Spleen (tissue), 11 donors: ENCODE data around the gene CCDC172. TPM values are rescaled to one million over a fixed set of nuclear protein-coding genes. Genes with fewer than 3 reads are reported as not detected.
A peak's percentile ranks its signal among the peaks of the same experiment; 100 is the strongest.

Experiments
- DNase-seq: peaks from one replicate; pipeline ENCODE4 v3.0.0-alpha.2; 2020
- H3K27ac ChIP-seq, 8 donors: fragments of 200-600 bp; sonication (generic) in 7 of 8; 1 replicate in 4 of 8; 2 replicates in 4 of 8; pipeline versions ENCODE4 v1.5.0 to v1.8.0; 2016 to 2021; ENCODE audit warnings: inconsistent platforms in 4 of 8, mild to moderate bottlenecking in 4 of 8, moderate library complexity in 1 of 8
- H3K27me3 ChIP-seq, 7 donors: fragments of 200-600 bp; sonication (generic) in 6 of 7; replicated peaks in 1 of 7; 1 replicate in 4 of 7; 2 replicates in 3 of 7; pipeline versions ENCODE4 v1.5.0 to v1.8.0; 2016 to 2021; ENCODE audit warnings: inconsistent platforms in 3 of 7, mild to moderate bottlenecking in 1 of 7
- H3K36me3 ChIP-seq, 6 donors: fragments of 200-600 bp; sonication (generic) in 5 of 6; 1 replicate in 4 of 6; 2 replicates in 2 of 6; pipeline versions ENCODE4 v1.5.0 to v1.8.0; 2016 to 2021; ENCODE audit warnings: inconsistent platforms in 2 of 6
- H3K4me1 ChIP-seq, 6 donors: fragments of 200-600 bp; sonication (generic) in 5 of 6; 1 replicate in 3 of 6; 2 replicates in 3 of 6; pipeline versions ENCODE4 v1.5.0 to v1.8.0; 2016 to 2021; ENCODE audit warnings: inconsistent platforms in 3 of 6
- H3K4me3 ChIP-seq, 8 donors: fragments of 200-600 bp; sonication (generic) in 7 of 8; 1 replicate in 4 of 8; 2 replicates in 4 of 8; pipeline versions ENCODE4 v1.5.0 to v1.8.0; 2016 to 2021; ENCODE audit warnings: inconsistent platforms in 4 of 8, mild to moderate bottlenecking in 4 of 8, moderate library complexity in 2 of 8
- H3K9me3 ChIP-seq, 8 donors: fragments of 200-600 bp; sonication (generic) in 7 of 8; 1 replicate in 4 of 8; 2 replicates in 4 of 8; pipeline versions ENCODE4 v1.5.0 to v1.8.0; 2016 to 2021; ENCODE audit warnings: inconsistent platforms in 4 of 8
- POLR2A ChIP-seq, 3 donors: fragments of 450-650 bp; IDR thresholded peaks; one replicate each; pipeline ENCODE4 v1.5.1; 2017; ENCODE audit warnings: antibody characterized with exemption in 3 of 3, mild to moderate bottlenecking in 1 of 3
- POLR2AphosphoS5 ChIP-seq, 3 donors: sonication (generic); formaldehyde crosslinking; IDR thresholded peaks; one replicate each; pipeline ENCODE4 v1.5.1; 2017; ENCODE audit warnings: antibody characterized with exemption in 3 of 3
- WGBS, 5 donors: extraction: QIAGEN DNeasy Blood & Tissue Kit in 3 of 5; methylation state at CpG; one replicate each; pipeline versions ENCODE4 v1.1.5 to v1.1.7; 2013 to 2018; 5-methylcytosine and 5-hydroxymethylcytosine counted together
- intact Hi-C: fragments of 100-400 bp; cut with DNase I; formaldehyde crosslinking; loops from one replicate; pipeline ENCODE4 v1.15.0; 2023; ENCODE audit warnings: low total_unique reads
- polyA plus RNA-seq, 3 donors: library from polyadenylated mRNA; stranded (reverse); fragments of 200-250 nt; gene quantifications; one replicate each; pipeline ENCODE4 v1.2.1, GENCODE V29; 2013
- total RNA-seq, 7 donors: library from RNA; depleted of rRNA in 3 of 7; stranded (reverse); fragments of >200 nt in 3 of 7; fragmentation: NEBNext Ultra II Directional in 4 of 7; extraction: Animal tissue kit (Norgen Biotek cat#: 25700) in 4 of 7; gene quantifications; one replicate each; pipeline versions ENCODE4 v1.1.0 to v1.2.1, GENCODE V29; 2016 to 2021
- TF ChIP-seq, protein P1 (sequence below), 11 experiments: fragments of 200-600 bp in 7 of 11; fragments of 450-650 bp in 4 of 11; sonication (generic) in 4 of 11; IDR thresholded peaks in 8 of 11; conservative IDR thresholded peaks in 3 of 11; 1 replicate in 7 of 11; 2 replicates in 4 of 11; pipeline versions ENCODE4 v1.4.0 to v1.8.0; 2016 to 2021; ENCODE audit warnings: antibody characterized with exemption in 11 of 11, inconsistent platforms in 4 of 11, mild to moderate bottlenecking in 1 of 11
- donor health status: healthy with polysubstance abuse.
- donor health status: DM: no; HTN: no; CAD: no; lungs with moderate emphysema.
- donor health status: DM: no; HTN: no; CAD: no.
- donor health status: Bipolar disorder and iron deficiency.
- donor health status: healthy.
- donor health status: DM: no; HTN: no; CAD: no.
- donor health status: DM: yes; HTN: yes; CAD: no.

Gene CCDC172
- total and polyA plus RNA-seq, 10 donors: not detected

DNA sequence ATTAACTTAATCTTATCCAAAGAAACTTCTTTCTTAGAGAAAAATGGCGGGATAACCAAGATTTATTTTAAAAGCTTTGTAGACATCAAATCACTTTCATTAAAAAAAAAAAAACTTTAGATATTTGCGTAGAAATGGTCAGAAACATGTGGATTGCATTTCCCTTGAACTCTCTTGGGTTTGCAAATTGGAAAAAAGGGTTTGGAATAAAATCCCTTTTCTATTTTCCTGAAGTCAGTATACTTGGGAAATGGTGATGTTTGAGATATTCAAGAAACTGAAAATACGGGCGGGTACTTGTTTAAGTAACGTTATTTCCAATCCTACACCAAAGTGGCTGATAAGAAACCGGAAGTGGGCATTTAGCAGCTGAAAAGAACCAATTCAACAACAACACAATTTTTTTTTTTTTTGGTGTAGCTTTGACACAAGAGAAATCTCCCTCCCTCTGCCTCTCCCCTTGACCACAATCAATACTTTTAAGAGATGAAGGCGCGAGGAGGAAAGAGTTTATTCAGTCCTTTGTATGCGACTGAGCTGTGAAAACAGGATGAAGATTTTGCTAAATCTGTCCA lies 37.5 kb upstream of the CCDC172 start:
- intact Hi-C loops: loop anchor here (10.0 kb wide), 2 partner anchors 492 to 582 kb away; no protein-coding TSS in a partner anchor
- TF ChIP-seq, protein P1, sequence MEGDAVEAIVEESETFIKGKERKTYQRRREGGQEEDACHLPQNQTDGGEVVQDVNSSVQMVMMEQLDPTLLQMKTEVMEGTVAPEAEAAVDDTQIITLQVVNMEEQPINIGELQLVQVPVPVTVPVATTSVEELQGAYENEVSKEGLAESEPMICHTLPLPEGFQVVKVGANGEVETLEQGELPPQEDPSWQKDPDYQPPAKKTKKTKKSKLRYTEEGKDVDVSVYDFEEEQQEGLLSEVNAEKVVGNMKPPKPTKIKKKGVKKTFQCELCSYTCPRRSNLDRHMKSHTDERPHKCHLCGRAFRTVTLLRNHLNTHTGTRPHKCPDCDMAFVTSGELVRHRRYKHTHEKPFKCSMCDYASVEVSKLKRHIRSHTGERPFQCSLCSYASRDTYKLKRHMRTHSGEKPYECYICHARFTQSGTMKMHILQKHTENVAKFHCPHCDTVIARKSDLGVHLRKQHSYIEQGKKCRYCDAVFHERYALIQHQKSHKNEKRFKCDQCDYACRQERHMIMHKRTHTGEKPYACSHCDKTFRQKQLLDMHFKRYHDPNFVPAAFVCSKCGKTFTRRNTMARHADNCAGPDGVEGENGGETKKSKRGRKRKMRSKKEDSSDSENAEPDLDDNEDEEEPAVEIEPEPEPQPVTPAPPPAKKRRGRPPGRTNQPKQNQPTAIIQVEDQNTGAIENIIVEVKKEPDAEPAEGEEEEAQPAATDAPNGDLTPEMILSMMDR (IDR thresholded peaks at IDR 0.05 in 8 of 11, conservative IDR thresholded peaks at IDR 0.05 in 3 of 11): no peak
- no peak for TF ChIP-seq POLR2A (IDR thresholded peaks at IDR 0.05)
- TF ChIP-seq POLR2AphosphoS5 (IDR thresholded peaks at IDR 0.05): no peak
- peaks cover 0 to 17% (median 0%) of the 10 kb centered on the region in 7 donors for H3K27me3 ChIP-seq
- H3K4me1 ChIP-seq: no peaks in the 10 kb centered on the region
- WGBS, 5 donors: 33 to 41% (median 36%) methylated on average over 9 of the region's 9 CpGs
- DNase-seq: no peak
- H3K36me3 ChIP-seq: no peaks in the 10 kb centered on the region
- H3K9me3 ChIP-seq: no peaks in the 10 kb centered on the region
- H3K4me3 ChIP-seq: no peak overlapping the region
- no peak overlapping the region for H3K27ac ChIP-seq

DNA sequence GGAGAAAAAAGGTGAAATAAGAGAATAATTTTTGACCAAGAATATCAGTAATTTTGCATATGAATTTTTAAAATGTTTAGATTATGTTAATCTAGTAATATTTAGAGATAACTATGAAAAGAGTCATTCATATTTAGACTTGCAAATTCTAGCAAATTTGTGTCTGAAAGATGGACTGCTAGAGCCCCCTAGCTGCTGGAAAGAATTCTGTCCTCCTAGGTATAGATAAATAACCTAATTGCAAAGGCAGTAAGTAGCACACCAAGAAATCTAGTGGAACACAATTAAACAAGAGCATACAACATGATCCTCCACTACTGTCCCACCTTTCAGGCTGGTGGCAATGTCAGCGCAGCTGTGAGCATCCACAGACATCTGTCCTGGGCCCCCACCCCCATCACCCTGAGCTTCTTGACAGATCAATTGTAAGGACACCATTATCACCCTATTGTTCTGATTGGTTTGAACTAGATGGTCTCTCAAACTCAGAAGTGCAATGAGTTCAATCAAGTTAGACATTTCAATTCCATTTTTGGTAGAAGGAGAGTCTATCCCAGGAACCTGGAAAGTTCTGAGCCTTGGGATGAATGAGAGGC lies 36.2 kb upstream of the CCDC172 start:
- no peak overlapping the region for H3K4me3 ChIP-seq
- H3K27me3 ChIP-seq: peaks cover 0 to 13% (median 0%) of the 10 kb centered on the region in 7 donors
- no peaks in the 10 kb centered on the region for H3K4me1 ChIP-seq
- intact Hi-C loops: loop anchor here (10.0 kb wide), 2 partner anchors 493 to 583 kb away; no protein-coding TSS in a partner anchor
- no peak for DNase-seq
- 13 to 50% (median 37%) methylated on average over 1 of the region's 1 CpG for WGBS, 5 donors
- no peaks in the 10 kb centered on the region for H3K36me3 ChIP-seq
- no peak for TF ChIP-seq POLR2AphosphoS5 (IDR thresholded peaks at IDR 0.05)
- TF ChIP-seq, protein P1 (IDR thresholded peaks at IDR 0.05 in 8 of 11, conservative IDR thresholded peaks at IDR 0.05 in 3 of 11): peak in 7 of 11 experiments; percentile 30 to 55 (median 43)
- no peaks in the 10 kb centered on the region for H3K9me3 ChIP-seq
- no peak overlapping the region for H3K27ac ChIP-seq

DNA sequence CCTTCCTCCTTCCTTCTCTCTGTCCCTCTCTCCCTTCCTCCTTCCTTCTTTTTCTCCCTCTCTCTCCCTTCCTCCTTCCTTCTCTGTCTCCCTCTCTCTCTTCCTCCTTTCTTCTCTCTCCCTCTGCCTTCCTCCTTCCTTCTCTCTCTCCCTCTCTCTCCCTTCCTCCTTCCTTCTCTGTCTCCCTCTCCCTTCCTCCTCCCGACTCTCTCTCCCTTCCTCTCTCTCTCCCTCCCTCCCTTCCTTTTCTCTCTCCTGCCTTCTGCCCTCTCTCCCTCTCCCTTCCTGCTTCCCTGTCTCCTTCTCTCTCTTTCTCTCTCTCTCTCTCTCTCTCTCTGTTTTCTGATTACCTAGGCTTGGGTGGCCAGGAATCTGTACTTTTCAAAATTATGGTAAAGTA lies 34.6 kb upstream of the CCDC172 start:
- no peak for TF ChIP-seq POLR2A (IDR thresholded peaks at IDR 0.05)
- TF ChIP-seq, protein P1 (IDR thresholded peaks at IDR 0.05 in 8 of 11, conservative IDR thresholded peaks at IDR 0.05 in 3 of 11): no peak
- no peaks in the 10 kb centered on the region for H3K36me3 ChIP-seq
- DNase-seq: no peak
- no peaks in the 10 kb centered on the region for H3K9me3 ChIP-seq
- H3K4me1 ChIP-seq: no peaks in the 10 kb centered on the region
- intact Hi-C loops: loop anchor here (10.0 kb wide), 2 partner anchors 495 to 585 kb away; no protein-coding TSS in a partner anchor
- H3K27ac ChIP-seq: no peak overlapping the region
- 12 to 28% (median 19%) methylated on average over 1 of the region's 1 CpG for WGBS, 5 donors
- no peak overlapping the region for H3K4me3 ChIP-seq
- peaks cover 0 to 12% (median 0%) of the 10 kb centered on the region in 7 donors for H3K27me3 ChIP-seq

DNA sequence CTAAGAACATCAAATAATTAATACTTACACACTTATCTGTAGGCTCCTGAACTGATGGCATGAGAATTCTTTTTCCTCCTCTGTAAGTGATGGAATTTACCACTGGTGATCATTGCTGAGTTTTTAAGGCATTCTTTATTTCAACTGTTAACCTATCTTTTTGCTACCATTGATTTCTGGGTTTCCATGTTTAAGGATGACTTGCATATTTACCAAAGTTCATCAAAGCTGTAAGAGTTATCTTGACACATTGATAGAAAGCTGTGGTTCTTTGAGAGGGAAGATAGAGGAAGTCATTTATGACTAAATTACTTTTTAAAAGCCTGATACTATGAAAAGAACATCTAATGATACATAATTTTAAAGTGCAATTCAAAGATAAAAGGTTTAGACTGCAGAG lies 31.8 kb upstream of the CCDC172 start:
- peaks cover 0 to 2% (median 0%) of the 10 kb centered on the region in 7 donors for H3K27me3 ChIP-seq
- TF ChIP-seq, protein P1 (IDR thresholded peaks at IDR 0.05 in 8 of 11, conservative IDR thresholded peaks at IDR 0.05 in 3 of 11): no peak
- no peak for TF ChIP-seq POLR2A (IDR thresholded peaks at IDR 0.05)
- no peak for TF ChIP-seq POLR2AphosphoS5 (IDR thresholded peaks at IDR 0.05)
- no peak overlapping the region for H3K4me3 ChIP-seq
- H3K4me1 ChIP-seq: no peaks in the 10 kb centered on the region
- intact Hi-C loops: no loop called here
- H3K36me3 ChIP-seq: no peaks in the 10 kb centered on the region
- no peak overlapping the region for H3K27ac ChIP-seq
- H3K9me3 ChIP-seq: no peaks in the 10 kb centered on the region
- no peak for DNase-seq
